Astrocyte (in vitro differentiated cells and primary cell): ENCODE measurements around the gene RNU5B-1. TPM values are rescaled to one million over a fixed set of nuclear protein-coding genes. Genes with fewer than 3 reads are reported as not detected.
A peak's percentile ranks its signal among the peaks of the same experiment; 100 is the strongest.

Source experiments
- DNase-seq: peaks from one replicate; pipeline ENCODE4 v3.0.0-alpha.2; 2010; ENCODE audit warnings: low read depth
- FAIRE-seq: peaks from 2 replicates; lab custom pipeline; 2011; peaks lifted over from hg19 to GRCh38; lab: Jason Lieb, UNC
- H2AFZ ChIP-seq: 2 replicates; pipeline ENCODE4 v1.6.0; 2012; ENCODE audit warnings: low read depth, low read length, inconsistent platforms
- H3K27ac ChIP-seq: 2 replicates; pipeline ENCODE4 v1.5.1; 2011; ENCODE audit warnings: low read depth, low read length, inconsistent platforms
- H3K27me3 ChIP-seq: 2 replicates; pipeline ENCODE4 v1.6.0; 2011; ENCODE audit warnings: low read length, inconsistent platforms; ENCODE audit not compliant: insufficient read depth
- H3K36me3 ChIP-seq: 2 replicates; pipeline ENCODE4 v1.5.1; 2011; ENCODE audit warnings: low read length, inconsistent platforms; ENCODE audit not compliant: insufficient read depth
- H3K4me1 ChIP-seq: 2 replicates; pipeline ENCODE4 v1.5.1; 2011; ENCODE audit warnings: low read length, inconsistent platforms; ENCODE audit not compliant: insufficient read depth
- H3K4me2 ChIP-seq: 2 replicates; pipeline ENCODE4 v1.6.0; 2012; ENCODE audit warnings: low read length, inconsistent platforms
- H3K4me3 ChIP-seq: 2 replicates; pipeline ENCODE4 v1.5.1; 2011; ENCODE audit warnings: low read depth, mild to moderate bottlenecking, low read length, inconsistent platforms; ENCODE audit not compliant: insufficient read depth
- H3K79me2 ChIP-seq: 2 replicates; pipeline ENCODE4 v1.6.0; 2012; ENCODE audit warnings: mild to moderate bottlenecking, low read length, inconsistent platforms; ENCODE audit not compliant: insufficient read depth
- H3K9ac ChIP-seq: 2 replicates; pipeline ENCODE4 v1.6.0; 2012; ENCODE audit warnings: mild to moderate bottlenecking, low read length, inconsistent platforms
- H3K9me3 ChIP-seq: 2 replicates; pipeline ENCODE4 v1.5.1; 2012; ENCODE audit warnings: low read depth, mild to moderate bottlenecking, low read length, inconsistent platforms; ENCODE audit not compliant: insufficient read depth
- H4K20me1 ChIP-seq: 2 replicates; pipeline ENCODE4 v1.6.0; 2012; ENCODE audit warnings: low read length, inconsistent platforms; ENCODE audit not compliant: insufficient read depth
- H3K27ac Mint-ChIP-seq: one replicate; pipeline ENCODE4 v1.8.0; 2021; ENCODE audit warnings: mild to moderate bottlenecking, mixed read lengths; ENCODE audit not compliant: unreplicated experiment
- H3K27me3 Mint-ChIP-seq: one replicate; pipeline ENCODE4 v1.8.0; 2021; ENCODE audit warnings: low read depth, mixed read lengths; ENCODE audit not compliant: unreplicated experiment
- H3K36me3 Mint-ChIP-seq: one replicate; pipeline ENCODE4 v1.8.0; 2021; ENCODE audit warnings: low read depth, mixed read lengths; ENCODE audit not compliant: unreplicated experiment
- H3K4me1 Mint-ChIP-seq: one replicate; pipeline ENCODE4 v1.8.0; 2021; ENCODE audit warnings: low read depth, mixed read lengths; ENCODE audit not compliant: unreplicated experiment
- H3K4me3 Mint-ChIP-seq: one replicate; pipeline ENCODE4 v1.8.0; 2021; ENCODE audit warnings: mild to moderate bottlenecking, moderate library complexity, mixed read lengths; ENCODE audit not compliant: unreplicated experiment
- H3K9me3 Mint-ChIP-seq: one replicate; pipeline ENCODE4 v1.8.0; 2021; ENCODE audit warnings: mild to moderate bottlenecking, mixed read lengths; ENCODE audit not compliant: unreplicated experiment
- CTCF ChIP-seq: IDR thresholded peaks from 2 replicates; pipeline ENCODE4 v1.5.1; 2011; ENCODE audit warnings: low read depth, mild to moderate bottlenecking, inconsistent platforms, low read length, moderate library complexity; ENCODE audit not compliant: insufficient read depth
- EZH2 ChIP-seq: IDR thresholded peaks from 2 replicates; pipeline ENCODE4 v1.6.1; 2012; ENCODE audit warnings: mild to moderate bottlenecking, low read length, inconsistent platforms; ENCODE audit not compliant: insufficient read depth
- total RNA-seq: library from RNA; stranded (reverse); gene quantifications from 2 replicates; pipeline ENCODE4 v1.2.1, GENCODE V29; 2021

RNU5B-1 gene
- total RNA-seq, 1 donor from 2014 or later: 11.7 TPM

GRCh38 chr15:65259367-65259797 is 45.1 kb upstream of the RNU5B-1 start:
- Mint-ChIP-seq H3K27ac (no peak overlapping the region), H3K27me3 (peaks cover 2% of the 10 kb centered on the region), H3K4me3 (no peak overlapping the region), H3K9me3 (no peaks in the 10 kb centered on the region), H3K36me3 (peaks cover 16% of the 10 kb centered on the region), H3K4me1 (no peaks in the 10 kb centered on the region)
- no peak overlapping the region for H3K4me2 ChIP-seq
- no peak overlapping the region for H3K9ac ChIP-seq
- TF ChIP-seq CTCF (no peak), EZH2 (no peak)
- no peak overlapping the region for H2AFZ ChIP-seq
- no peak for FAIRE-seq
- no peak overlapping the region for H3K4me3 ChIP-seq
- H3K27me3 ChIP-seq: no peaks in the 10 kb centered on the region
- DNase-seq: no peak
- H3K27ac ChIP-seq: no peak overlapping the region
- H3K36me3 ChIP-seq: peaks cover 7% of the 10 kb centered on the region
- no peaks in the 10 kb centered on the region for H3K4me1 ChIP-seq
- no peaks in the 10 kb centered on the region for H3K79me2 ChIP-seq
- H4K20me1 ChIP-seq: no peaks in the 10 kb centered on the region
- no peaks in the 10 kb centered on the region for H3K9me3 ChIP-seq

GRCh38 chr15:65260968-65261367 is 43.5 kb upstream of the RNU5B-1 start:
- Mint-ChIP-seq H3K9me3 (no peaks in the 10 kb centered on the region), H3K36me3 (peaks cover 16% of the 10 kb centered on the region), H3K4me3 (no peak overlapping the region), H3K4me1 (no peaks in the 10 kb centered on the region), H3K27me3 (peaks cover 1% of the 10 kb centered on the region), H3K27ac (no peak overlapping the region)
- FAIRE-seq: no peak
- H3K36me3 ChIP-seq: peaks cover 7% of the 10 kb centered on the region
- no peak overlapping the region for H3K4me2 ChIP-seq
- TF ChIP-seq EZH2: no peak
- no peak for TF ChIP-seq CTCF
- H2AFZ ChIP-seq: no peak overlapping the region
- no peak for DNase-seq
- H3K27ac ChIP-seq: no peak overlapping the region
- H3K9me3 ChIP-seq: no peaks in the 10 kb centered on the region
- H4K20me1 ChIP-seq: no peaks in the 10 kb centered on the region
- no peak overlapping the region for H3K4me3 ChIP-seq
- H3K27me3 ChIP-seq: no peaks in the 10 kb centered on the region
- H3K4me1 ChIP-seq: no peaks in the 10 kb centered on the region
- no peaks in the 10 kb centered on the region for H3K79me2 ChIP-seq
- H3K9ac ChIP-seq: no peak overlapping the region

GRCh38 chr15:65263313-65263712 is 41.2 kb upstream of the RNU5B-1 start:
- no peak overlapping the region for H3K27ac Mint-ChIP-seq
- Histone ChIP-seq H4K20me1 (no peaks in the 10 kb centered on the region), H3K79me2 (no peaks in the 10 kb centered on the region), H3K9ac (no peak overlapping the region), H3K4me1 (no peaks in the 10 kb centered on the region), H3K27me3 (no peaks in the 10 kb centered on the region), H3K4me2 (no peak overlapping the region), H2AFZ (no peak overlapping the region), H3K36me3 (peaks cover 7% of the 10 kb centered on the region), H3K9me3 (no peaks in the 10 kb centered on the region), H3K4me3 (no peak overlapping the region), H3K27ac (no peak overlapping the region)
- DNase-seq (peak; percentile 39), FAIRE-seq (no peak)
- no peak for TF ChIP-seq CTCF
- no peak for TF ChIP-seq EZH2
- no peaks in the 10 kb centered on the region for H3K4me1 Mint-ChIP-seq
- H3K27me3 Mint-ChIP-seq: peaks cover 3% of the 10 kb centered on the region
- H3K4me3 Mint-ChIP-seq: no peak overlapping the region
- H3K36me3 Mint-ChIP-seq: peaks cover 16% of the 10 kb centered on the region
- H3K9me3 Mint-ChIP-seq: no peaks in the 10 kb centered on the region
